GM12878 (cell line): ENCODE measurements around the gene KASH5. TPM values are rescaled to one million over a fixed set of nuclear protein-coding genes. Genes with fewer than 3 reads are reported as not detected.

Experiments used
- CBX5 ChIP-seq: sonication (generic); IDR thresholded peaks from 2 replicates; pipeline ENCODE4 v1.6.1; 2016; ENCODE audit warnings: low read depth, moderate library complexity, mild to moderate bottlenecking, inconsistent platforms
- CEBPZ ChIP-seq: fragments of 150-350 bp; IDR thresholded peaks from 2 replicates; pipeline ENCODE4 v1.6.1; 2016; ENCODE audit warnings: low read depth, low read length
- CHD4 ChIP-seq: fragments of 200-600 bp; sonication (generic); IDR thresholded peaks from 2 replicates; pipeline ENCODE4 v1.6.1; 2016; ENCODE audit warnings: mild to moderate bottlenecking
- E4F1 ChIP-seq: fragments of 450-650 bp; IDR thresholded peaks from 2 replicates; pipeline ENCODE4 v1.6.1; 2018; ENCODE audit warnings: borderline replicate concordance, mild to moderate bottlenecking; ENCODE audit not compliant: partially characterized antibody
- IKZF1 ChIP-seq: fragments of 450-650 bp; conservative IDR thresholded peaks from 2 replicates; pipeline ENCODE4 v1.6.1; 2017; ENCODE audit warnings: antibody characterized with exemption, mild to moderate bottlenecking
- IRF3 ChIP-seq: fragments of 450-650 bp; IDR thresholded peaks from 2 replicates; pipeline ENCODE4 v1.6.1; 2014; ENCODE audit warnings: mild to moderate bottlenecking
- NR2C1 ChIP-seq: fragments of 450-650 bp; IDR thresholded peaks from 2 replicates; pipeline ENCODE4 v1.6.1; 2017; ENCODE audit warnings: antibody characterized with exemption, mild to moderate bottlenecking, moderate library complexity
- PAX8 ChIP-seq: fragments of 450-650 bp; IDR thresholded peaks from 2 replicates; pipeline ENCODE4 v1.6.1; 2017; ENCODE audit warnings: mild to moderate bottlenecking, moderate library complexity
- POLR2AphosphoS2 ChIP-seq: IDR thresholded peaks from 2 replicates; pipeline ENCODE4 v1.6.1; 2011; ENCODE audit warnings: low read depth, mild to moderate bottlenecking, low read length, improper control_type of control experiment, moderate library complexity
- RUNX3 ChIP-seq: IDR thresholded peaks from 2 replicates; pipeline ENCODE4 v1.6.1; 2012; ENCODE audit warnings: low read length, inconsistent platforms
- SKIL ChIP-seq: fragments of 450-650 bp; IDR thresholded peaks from 2 replicates; pipeline ENCODE4 v1.6.1; 2017; ENCODE audit warnings: mild to moderate bottlenecking, low read depth, inconsistent platforms; ENCODE audit not compliant: poor library complexity, severe bottlenecking
- SUZ12 ChIP-seq: fragments of 200-600 bp; sonication (generic); IDR thresholded peaks from one replicate; pipeline ENCODE4 v1.6.1; 2018; ENCODE audit warnings: antibody characterized with exemption, mild to moderate bottlenecking; ENCODE audit not compliant: unreplicated experiment
- TAF1 ChIP-seq: IDR thresholded peaks from 2 replicates; pipeline ENCODE4 v1.6.1; 2011; ENCODE audit warnings: mild to moderate bottlenecking, low read depth, low read length, borderline replicate concordance
- ZBTB40 ChIP-seq: fragments of 450-650 bp; IDR thresholded peaks from 2 replicates; pipeline ENCODE4 v1.6.1; 2016; ENCODE audit warnings: mild to moderate bottlenecking, moderate library complexity, borderline replicate concordance
- ZNF217 ChIP-seq: fragments of 450-650 bp; IDR thresholded peaks from 2 replicates; pipeline ENCODE4 v1.6.1; 2017; ENCODE audit warnings: antibody characterized with exemption, mild to moderate bottlenecking
- polyA plus RNA-seq, 11 experiments: library from polyadenylated mRNA; depleted of rRNA in 4 of 11; unstranded in 6 of 11; stranded (reverse) in 5 of 11; fragments of >200 nt; fragmentation: Nextera tagmentation in 4 of 11; fragmentation: Illumina TruSeq in 1 of 11; extraction: Ambion mirVana in 4 of 11; extraction: Trizol in 1 of 11; gene quantifications; 1 replicate in 1 of 11; 2 replicates in 10 of 11; pipeline versions ENCODE4 v1.2.1 to v1.2.3, GENCODE V29; 2011 to 2016; ENCODE audit warnings: inconsistent platforms in 2 of 11, missing spikeins in 2 of 11, low read depth in 1 of 11
- total RNA-seq, 4 experiments: library from RNA; depleted of rRNA in 3 of 4; stranded (reverse); fragments of >200 nt in 3 of 4; fragmentation: Illumina TruSeq in 1 of 4; extraction: Trizol in 1 of 4; gene quantifications; 2 replicates each; pipeline versions ENCODE4 v1.2.1 to v1.2.3, GENCODE V29; 2013 to 2021

KASH5 gene
- total and polyA plus RNA-seq, 10 of the 15 experiments (the other 5 are each of a cell fraction or from before 2014, with no cell fraction given), result 0.03 to 0.06 (median 0.05) TPM; not detected in 7

GRCh38 chr19:49409441-49410029 is 21.5 kb downstream of the KASH5 start (continued):
- no peak for TF ChIP-seq SKIL
- TF ChIP-seq TAF1, result no peak
- TF ChIP-seq IKZF1, result peak; percentile 62; the same call in 1 of the 2 replicates
- peak; percentile 46; the same call in 1 of the 2 replicates for TF ChIP-seq NR2C1
- TF ChIP-seq RUNX3, result peak; percentile 27; the same call in 1 of the 2 replicates
- TF ChIP-seq CBX5, result no peak
- TF ChIP-seq ZBTB40, result peak; percentile 28; the same call in 1 of the 2 replicates
- TF ChIP-seq POLR2AphosphoS2, result no peak
- TF ChIP-seq PAX8, result no peak
- no peak for TF ChIP-seq CHD4
- no peak for TF ChIP-seq ZNF217
- no peak for TF ChIP-seq SUZ12
- TF ChIP-seq E4F1, result peak; percentile 11
- TF ChIP-seq IRF3, result no peak
- no peak for TF ChIP-seq CEBPZ
